Dermis microvascular lymphatic vessel endothelial cell (primary cell): ENCODE results near the gene EMP1. TPM values are rescaled to one million over a fixed set of nuclear protein-coding genes. Genes with fewer than 3 reads are reported as not detected.

ENCODE experiments used
- DNase-seq, 2 donors: peaks; one replicate each; pipeline versions ENCODE4 v3.0.0 to v3.0.0-alpha.2; 2010; ENCODE audit warnings: low read depth in 2 of 2
- total RNA-seq: library from RNA; depleted of rRNA; stranded (reverse); fragments of >200 nt; gene quantifications from 2 replicates; pipeline ENCODE4 v1.2.1, GENCODE V29; 2014

Gene EMP1
- total RNA-seq, 1 donor from 2014 or later: 101 TPM

GRCh38 chr12:13171921-13172859, 24.3 kb upstream of the EMP1 start:
- DNase-seq: peak; percentile 12 to 67

DNA sequence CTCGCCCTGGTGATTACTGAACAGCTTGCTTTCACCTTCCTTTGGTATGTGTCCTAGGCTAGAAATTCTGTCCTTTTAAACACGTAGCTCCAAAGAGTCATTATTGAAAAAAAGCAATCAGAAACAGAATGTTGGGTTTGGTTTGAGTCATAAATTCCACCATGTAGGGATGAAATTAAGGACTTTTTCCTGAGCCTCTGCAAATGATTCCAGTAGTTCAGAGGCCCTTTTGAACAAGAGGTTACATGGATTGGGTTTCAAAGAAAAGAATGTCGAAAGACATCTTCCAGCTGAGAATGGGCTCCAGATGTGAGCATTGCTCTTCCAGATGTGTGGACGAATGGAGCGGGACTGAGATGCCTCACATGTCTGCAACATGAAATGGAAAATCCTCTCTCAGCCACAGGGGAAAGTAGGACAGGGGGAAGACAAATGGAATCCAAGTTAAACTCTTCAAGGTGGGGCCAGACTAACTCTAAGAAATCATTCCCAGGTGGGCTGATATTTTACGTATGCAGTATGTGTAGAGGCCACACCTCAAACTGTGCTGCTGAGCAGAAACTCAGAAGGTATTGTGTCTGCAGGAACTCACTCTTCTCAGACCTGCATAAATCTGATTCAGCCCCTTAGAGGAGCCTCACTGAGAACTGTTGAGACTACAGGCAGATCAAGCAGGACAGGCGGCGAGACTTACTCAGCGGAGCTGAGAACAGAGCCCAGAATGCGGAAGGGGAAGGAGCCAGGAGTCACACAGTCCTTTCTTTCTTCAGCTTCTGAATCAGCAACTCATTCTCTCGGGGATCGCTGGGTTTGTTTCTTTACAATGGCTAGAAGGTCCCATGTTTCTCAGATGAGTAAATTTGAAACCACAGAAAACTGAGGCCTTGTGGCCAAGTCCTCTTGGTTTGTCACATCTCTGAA, 23.3 kb upstream of the EMP1 start:
- peak in 1 of 2 donors; percentile 9 for DNase-seq

DNA sequence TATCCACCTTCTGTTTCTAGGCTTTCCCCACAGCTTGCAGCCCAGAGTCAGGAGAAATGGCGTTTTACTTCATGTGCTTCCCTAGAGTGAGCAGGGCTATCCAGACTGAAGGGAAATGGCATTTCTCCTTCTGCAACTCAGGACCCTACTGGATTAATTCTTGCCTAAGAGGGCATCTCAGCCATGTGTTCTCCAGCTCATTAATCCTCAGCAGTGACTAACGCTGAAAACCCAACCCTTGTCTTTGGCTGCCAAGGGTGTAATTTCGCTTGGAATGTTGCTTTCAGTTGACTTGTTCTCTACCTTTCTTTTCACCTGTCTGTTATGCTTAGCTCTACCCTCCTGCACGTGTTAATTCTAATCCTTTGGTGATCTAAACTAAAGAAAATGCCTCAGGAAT, 21.0 kb upstream of the EMP1 start:
- DNase-seq: no peak

GRCh38 chr12:13176256-13176655, 20.3 kb upstream of the EMP1 start:
- DNase-seq: no peak

GRCh38 chr12:13177373-13177772, 19.2 kb upstream of the EMP1 start:
- DNase-seq: peak in 1 of 2 donors; percentile 23

DNA sequence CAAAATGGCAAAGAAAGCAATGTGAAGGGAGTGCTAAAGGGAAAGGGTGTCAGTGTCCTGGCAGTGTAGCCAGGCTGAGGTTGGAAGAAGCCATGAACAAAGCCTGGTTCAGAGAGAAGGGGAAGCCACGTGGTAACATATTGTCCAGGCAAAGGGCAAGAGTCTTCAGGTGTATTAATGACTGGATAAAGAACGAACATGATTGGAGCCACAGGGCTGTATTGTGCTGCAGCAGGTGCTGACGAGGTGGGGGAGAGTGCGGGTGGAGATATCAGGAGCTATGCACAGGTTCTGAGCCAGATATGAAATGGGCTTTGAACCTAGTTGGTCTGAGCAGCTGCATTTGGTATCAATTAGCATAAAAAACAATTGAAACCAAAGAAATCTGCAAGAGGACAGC, 18.6 kb upstream of the EMP1 start:
- no peak for DNase-seq

DNA sequence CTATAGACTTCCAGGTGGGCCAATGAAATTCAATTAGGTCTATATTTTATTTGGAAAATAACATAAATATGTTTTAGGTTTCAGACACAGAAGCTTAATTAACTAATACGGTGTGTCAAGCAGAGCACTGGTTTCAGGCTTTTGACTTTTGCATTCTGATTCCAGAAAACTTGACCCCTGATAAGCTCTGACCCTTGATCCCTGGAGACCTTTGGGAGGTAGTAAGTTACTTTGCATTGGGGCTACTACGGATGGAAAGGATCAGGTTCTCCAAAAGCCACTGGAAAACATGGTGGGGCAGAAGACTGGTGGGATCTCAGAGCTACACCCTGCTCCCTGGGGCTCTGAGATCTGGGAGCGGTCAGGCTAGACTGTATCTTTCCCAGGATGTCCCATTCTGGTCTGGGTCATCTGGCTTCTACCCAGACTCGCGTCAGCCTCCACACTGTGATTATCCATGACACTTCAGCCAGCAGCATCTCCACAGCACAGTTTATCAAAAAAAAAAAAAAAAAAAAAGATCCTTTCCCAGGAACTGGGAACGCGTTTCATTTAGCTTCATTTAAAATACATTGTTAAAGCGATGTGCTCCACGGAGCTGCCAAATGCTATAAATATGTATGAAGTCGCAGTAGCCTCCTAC, 17.8 kb upstream of the EMP1 start:
- DNase-seq: no peak

GRCh38 chr12:13179211-13180074, 17.1 kb upstream of the EMP1 start:
- peak in 1 of 2 donors; percentile 43 for DNase-seq

DNA sequence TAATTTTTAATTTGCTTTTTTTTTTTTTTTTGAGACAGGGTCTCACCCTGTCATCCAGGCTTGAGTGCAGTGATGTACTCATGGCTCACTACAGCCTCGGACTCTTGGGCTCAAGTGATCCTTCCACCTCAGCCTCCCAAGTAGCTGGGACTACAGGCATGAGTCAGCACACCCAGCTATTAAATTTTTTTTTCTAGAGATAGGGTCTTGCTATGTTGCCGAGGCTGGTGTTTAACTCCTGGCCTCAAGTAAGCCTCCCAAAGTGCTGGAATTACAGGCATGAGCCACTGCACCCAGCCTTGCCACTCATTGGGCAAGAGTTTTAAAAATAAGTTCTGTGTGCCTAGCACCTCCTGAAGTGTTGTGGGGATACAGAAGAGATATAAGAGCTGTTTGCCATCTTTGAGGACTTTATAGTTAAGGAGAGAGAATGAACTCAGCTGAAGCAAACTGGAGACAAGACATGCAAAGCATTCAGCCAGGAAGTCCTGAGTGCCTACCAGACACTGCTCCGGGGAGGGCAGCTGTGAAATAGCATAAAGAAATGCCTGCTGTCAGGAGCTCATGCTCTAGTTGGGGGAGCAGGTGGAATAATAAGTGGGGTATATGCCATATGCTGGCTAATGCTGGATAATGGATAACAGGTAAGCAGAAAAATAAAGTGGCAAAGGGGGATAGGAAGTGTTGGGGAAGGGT, 15.0 kb upstream of the EMP1 start:
- no peak for DNase-seq

GRCh38 chr12:13182881-13183280, 13.6 kb upstream of the EMP1 start:
- DNase-seq: no peak

DNA sequence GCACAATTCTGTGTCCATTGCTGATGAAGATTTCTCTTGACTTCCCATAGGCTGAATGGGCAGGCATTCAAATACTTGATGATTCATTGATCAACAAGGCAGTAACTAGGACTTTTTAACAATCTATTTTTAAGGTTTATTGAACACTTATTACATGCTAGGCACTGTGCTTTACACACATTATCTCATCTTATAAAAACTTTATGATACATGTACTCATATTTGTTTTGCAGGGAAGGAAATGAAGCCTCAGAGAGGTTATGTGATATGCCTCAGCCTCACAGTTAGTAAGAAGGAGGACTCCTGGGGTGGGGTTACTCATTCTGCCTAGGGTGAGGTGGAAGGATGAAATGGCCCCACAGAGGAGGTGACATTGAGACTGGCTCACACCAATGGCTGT, 12.9 kb upstream of the EMP1 start:
- DNase-seq: no peak

- no peak for DNase-seq
These were observed 10.2 kb upstream of the EMP1 start for GRCh38 chr12:13186302-13186701.

- no peak for DNase-seq
These were observed 9.1 kb upstream of the EMP1 start for GRCh38 chr12:13187399-13187798.

- no peak for DNase-seq
These were observed 7.3 kb upstream of the EMP1 start for GRCh38 chr12:13189264-13189663.

- DNase-seq: no peak
These were observed 6.3 kb upstream of the EMP1 start for GRCh38 chr12:13190275-13190674.

- no peak for DNase-seq
These were observed 3.8 kb upstream of the EMP1 start for GRCh38 chr12:13192719-13193118.

DNA sequence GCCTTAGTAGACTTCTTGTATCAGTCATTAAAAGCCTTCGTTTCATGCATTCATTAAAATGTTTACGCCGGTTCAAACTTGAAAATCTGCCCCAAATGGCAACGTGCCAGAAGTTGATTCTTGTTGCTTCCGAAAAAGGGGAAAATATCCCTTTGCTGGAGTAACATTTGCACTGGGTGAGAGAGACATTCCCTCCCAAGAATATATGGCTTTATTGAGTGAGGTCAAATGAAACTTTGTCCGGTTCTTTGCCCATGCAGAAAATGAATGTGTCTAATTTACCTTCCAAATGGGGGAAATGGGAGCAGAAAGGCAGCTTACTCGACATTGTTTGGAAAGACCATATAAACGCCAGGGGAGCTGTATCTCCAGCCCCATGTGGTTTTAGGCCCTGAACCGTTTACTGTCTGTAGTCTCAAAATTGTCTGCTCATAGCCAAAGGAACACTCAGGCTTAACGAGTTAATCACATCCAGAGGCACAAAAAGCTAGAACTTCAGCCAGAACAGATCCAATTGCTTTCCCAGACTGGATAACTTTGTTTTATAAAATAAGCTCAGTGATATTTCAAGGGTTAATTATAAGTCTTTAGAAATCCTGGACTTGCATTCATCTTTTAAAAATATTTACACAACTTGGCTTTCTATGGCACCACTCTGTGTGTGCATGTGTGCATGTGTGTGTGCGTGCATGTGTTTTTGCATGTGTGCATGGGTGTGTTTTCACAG, 2.9 kb upstream of the EMP1 start:
- no peak for DNase-seq

- no peak for DNase-seq
These were observed 2.0 kb upstream of the EMP1 start for GRCh38 chr12:13194401-13195110.

DNA sequence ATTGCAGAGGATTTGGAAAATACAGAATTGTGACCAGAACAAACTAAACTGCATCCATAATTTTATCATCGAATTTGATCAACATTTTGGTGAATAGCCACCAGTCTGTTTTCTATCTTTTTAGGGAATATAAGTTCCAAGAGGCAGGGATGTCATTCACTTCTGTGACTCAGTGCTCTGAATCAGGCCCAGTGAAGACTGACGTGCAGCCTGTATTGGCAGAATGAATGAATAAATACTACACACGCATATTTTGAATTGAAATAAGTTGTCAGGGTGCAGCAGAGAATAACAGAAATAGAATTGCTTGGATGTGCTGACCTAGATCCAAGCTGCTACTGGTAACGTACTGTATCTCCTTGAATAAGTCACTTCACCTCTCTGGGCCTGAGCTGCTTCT, 1.3 kb upstream of the EMP1 start:
- peak in 1 of 2 donors; percentile 16 for DNase-seq
